Measurements from ENCODE around the gene PREB.

- TF ChIP-seq POLR2A (IDR thresholded peaks at IDR 0.05; ENCODE audit: low read depth, low read length) (no peak), TAF1 (IDR thresholded peaks at IDR 0.05; ENCODE audit: low read depth, low read length) (no peak), SPI1 (IDR thresholded peaks at IDR 0.05; ENCODE audit: low read depth, low read length) (no peak), POU2F2 (IDR thresholded peaks at IDR 0.05; ENCODE audit: low read depth, low read length) (no peak), POLR2AphosphoS5 (IDR thresholded peaks at IDR 0.05; ENCODE audit: low read depth, low read length) (no peak)
Measured at GRCh38 chr2:27138111-27138510, 3.7 kb upstream of the PREB start.

All from GM12891 (cell line).